GM03348 (cell line): ENCODE results near the gene PHLPP1.
A peak's percentile ranks its signal among the peaks of the same experiment; 100 is the strongest.

Experiments used
- DNase-seq: peaks from one replicate; pipeline ENCODE4 v3.0.0; 2012; ENCODE audit warnings: low spot score

Gene PHLPP1

DNA sequence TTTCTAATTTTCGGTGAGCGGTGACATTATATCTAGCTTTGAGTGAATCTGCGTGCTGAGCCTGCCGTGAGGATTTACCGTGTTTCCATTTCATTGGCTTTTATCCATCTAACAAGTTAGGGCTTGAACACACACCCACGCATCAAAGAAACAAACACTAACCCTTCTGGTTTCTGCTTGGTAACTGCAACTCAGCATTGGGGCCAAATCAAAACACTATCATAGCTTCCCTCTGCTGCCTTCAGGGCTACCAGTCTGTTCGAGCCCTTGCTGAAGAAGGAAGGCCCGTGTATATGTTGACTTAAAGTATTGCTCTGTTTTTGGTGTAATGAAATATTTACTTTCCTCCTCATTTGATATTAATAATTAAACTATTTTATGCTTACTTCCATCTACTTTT lies 227.2 kb downstream of the PHLPP1 start:
- no peak for DNase-seq

DNA sequence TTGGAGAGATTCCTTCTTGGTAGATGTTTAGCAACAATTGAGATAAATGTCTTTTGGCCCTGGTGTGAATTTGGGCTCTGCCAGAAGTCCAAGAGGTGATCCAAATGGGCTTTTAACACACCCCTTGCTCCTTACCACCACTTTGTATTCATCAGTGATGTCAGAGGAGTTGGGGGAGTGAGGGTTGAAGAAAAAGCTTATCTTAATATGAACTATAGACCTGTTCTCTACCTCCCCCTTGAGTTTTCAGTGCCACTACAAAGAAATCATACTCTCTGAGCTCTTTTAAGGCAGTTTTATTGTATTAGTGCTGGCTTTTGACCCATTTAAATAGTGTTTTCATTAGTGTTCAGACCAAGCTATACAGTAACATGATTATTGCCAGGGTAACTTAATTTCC lies 229.1 kb downstream of the PHLPP1 start:
- DNase-seq: no peak

DNA sequence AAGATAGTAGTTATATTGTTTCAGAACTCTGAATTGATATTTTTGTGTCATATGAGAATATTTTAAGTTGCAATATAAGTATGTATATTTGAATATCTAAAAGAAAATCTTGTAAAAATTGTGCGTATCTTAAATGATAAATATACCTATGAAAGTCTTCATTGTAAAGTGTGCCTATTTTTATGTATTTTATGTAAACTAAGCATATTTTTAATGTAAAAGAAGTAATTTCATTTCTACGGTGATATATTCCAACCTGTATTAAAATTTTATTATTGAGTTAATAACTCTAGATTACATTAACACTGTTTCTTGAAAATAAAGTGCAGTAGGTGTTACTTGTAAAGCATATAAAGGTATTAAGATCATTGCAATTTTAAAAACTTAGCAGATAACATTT lies 233.4 kb downstream of the PHLPP1 start:
- DNase-seq: no peak

DNA sequence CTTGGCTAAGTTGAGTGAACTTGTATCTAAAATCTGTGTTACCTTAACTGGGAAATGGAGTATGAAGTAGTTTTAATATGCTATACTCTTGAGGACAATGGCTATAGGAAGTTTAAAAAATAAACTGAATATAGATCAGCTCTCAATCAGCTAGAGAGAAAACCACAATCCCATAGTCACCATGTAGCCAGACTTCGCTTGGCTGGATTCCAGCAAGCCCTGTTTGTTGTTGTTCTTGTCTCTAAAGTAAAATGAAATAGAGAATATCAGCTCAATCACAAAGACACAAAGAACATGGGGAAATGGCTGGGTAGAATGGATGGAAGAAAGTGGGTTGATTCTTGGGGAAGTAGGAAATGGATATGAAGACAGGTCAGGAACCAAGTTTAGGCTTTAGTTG lies 234.9 kb downstream of the PHLPP1 start:
- no peak for DNase-seq

DNA sequence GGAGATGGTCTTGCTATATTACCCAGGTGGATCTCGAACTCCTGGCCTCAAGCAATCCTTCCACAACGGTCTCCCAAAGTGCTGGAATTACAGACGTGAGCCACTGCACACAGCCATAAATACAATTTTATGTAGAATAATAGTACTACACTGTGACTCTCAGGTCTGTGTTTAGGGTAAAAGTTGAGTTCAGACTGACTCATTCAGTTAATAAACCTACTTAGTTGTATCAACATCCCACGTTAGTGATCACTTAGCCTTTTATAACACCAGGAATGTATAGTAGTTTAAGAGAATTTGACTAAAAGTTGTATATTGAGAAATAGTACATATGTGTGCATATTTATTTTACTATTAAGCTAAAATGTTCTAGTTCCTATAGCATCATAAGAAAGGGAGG lies 237.5 kb downstream of the PHLPP1 start:
- DNase-seq: no peak

DNA sequence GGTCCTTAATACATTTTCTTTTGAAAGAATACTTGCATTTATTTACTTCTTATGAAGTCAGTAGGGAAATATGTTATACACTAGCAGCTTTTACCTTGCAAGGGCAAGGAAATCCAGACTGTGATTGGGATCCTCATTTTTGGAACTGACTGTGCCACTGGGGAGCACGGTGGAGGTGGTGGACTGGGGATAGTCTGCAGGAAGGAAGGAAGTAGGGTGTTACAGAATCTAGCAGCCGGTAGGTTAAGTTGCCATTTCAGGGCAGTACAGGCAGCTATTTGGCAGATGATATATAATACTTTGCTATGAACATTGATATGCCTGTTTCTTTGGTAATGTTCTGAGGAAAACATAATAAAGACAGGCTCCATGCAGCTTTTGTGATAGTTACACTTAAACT lies 238.3 kb downstream of the PHLPP1 start:
- no peak for DNase-seq

DNA sequence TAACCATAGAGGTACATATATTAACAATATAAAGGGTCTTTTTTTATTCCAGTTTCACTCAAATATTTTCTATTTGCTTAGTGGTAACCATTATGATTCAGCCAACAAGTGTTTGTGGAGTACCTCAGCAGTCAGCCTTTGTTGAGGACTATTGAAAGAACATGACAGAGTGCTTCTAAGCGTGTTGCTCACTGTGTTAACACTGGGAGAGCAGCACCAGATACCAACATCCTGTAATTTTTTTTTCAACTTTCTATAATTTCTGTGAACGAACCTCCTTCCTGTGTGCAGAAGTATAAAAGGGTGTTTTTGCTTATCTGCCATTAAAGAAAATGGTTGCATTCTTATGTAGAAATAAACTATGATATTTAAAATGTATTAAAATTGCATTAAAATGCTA lies 239.0 kb downstream of the PHLPP1 start:
- DNase-seq: no peak

DNA sequence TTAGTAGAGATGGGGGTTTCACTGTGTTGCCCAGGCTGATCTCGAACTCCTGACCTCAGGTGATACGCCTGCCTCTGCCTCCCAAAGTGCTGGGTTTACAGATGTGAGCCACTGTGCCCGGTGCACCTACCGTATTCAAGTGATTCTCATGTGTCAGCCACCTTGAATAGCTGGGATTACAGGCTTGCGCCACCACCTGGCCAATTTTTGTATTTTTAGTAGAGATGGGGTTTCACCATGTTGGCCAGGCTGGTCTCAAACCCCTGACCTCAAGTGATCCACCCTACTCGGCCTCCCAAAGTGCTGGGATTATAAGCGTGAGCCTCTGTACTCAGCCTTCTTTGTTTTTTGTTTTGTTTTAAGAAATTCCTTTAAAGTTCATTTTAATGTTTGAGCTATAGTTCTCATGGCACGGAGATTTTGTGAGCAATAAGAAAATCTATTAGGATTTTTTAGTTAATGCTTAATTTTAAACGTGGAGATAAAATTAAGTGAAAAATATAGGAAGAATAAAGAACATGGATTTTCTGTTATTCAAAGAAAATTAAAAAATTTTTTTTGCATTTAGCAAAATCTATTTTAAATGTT lies 242.6 kb downstream of the PHLPP1 start:
- DNase-seq: no peak

DNA sequence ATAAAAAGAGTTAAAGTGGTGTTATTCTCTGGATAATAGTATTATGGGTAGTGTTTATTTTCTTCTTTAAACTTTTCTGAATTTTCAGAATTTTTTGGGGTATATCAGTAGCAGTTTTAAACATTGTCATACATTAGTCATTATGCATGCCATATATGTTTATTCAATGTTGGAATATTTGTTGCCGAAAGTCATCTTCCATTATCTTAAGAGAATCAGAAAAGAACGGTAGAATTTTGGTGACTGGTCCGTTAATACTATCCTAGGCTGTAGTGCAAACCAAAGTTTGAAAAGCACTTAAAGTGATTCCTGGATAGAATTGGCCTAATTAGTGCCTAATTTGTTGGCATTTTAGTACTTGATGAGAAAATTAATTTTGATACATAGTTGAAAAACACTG lies 244.1 kb downstream of the PHLPP1 start:
- DNase-seq: no peak

DNA sequence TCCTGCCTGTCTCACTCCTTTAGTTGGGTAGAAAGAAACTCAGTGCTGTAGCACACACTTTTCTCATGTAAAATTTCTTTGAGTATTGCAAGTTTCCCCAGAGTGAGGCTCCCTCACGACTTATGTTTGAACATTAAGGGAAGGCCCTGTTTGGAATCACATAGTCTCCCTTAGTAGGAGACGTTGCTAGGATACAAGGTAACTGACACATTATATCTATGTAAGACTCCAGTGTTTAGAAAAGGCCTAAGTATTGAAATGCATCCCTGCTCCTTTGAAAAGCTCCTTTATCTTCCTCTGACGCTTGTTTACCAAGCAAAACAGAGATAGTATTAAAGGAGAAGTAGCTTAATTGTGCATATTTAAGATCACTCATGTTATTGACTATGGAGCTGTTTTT lies 248.2 kb downstream of the PHLPP1 start:
- DNase-seq: no peak

DNA sequence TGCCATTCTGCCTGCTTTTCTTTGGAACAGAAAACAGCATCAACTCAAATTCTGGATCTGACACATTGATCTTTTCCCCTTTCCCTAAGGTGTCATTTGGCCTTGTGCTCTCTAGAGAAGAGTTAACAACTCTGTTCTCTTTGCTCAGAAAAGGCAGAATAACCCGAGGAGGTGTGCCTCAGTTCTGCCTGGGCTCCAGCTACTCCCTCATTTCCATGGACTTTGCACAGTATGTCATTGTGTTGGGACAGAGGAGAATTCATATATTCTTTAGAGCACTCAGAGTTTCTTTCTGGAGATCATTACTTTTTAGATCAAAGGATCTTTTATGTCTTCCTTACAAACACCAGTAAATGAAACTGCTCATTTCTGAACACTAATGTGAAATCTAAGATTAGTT lies 249.1 kb downstream of the PHLPP1 start:
- no peak for DNase-seq

DNA sequence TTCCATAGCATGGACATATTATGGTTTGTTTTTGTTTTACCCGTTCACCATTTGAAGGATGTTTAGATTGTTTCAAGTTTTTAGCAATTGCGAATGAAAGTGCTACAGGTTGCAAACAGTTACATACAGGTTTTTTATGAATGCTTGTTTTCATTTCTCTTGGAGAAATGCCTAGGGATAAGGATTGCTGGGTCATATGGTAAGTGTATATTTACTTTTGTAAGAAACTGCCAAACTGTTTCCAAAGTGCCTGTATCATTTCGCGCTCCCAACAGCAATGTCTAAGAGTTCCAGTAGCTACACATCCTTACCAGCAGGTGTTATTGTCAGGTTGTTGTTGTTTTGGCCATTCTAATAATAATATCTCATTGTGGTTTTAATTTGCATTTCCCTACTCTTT lies 251.7 kb downstream of the PHLPP1 start:
- DNase-seq: no peak

DNA sequence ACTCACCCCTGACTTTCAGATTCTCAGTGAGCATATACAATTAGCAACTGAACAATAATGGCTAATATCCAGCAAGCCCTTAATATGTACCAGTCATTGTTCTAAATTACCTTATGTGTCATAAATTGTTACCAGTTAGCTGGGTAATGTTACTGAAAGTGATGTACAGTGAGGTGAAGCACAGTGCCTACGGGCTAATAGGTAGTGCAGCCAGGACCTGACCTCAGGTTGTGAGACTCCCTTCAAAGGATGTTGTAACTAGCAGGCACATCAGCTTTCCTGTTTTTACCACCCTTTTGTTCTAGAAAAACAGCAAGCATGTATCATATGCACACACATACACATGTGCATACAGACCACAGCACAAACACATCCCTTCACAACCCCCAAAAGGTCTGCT lies 258.3 kb downstream of the PHLPP1 start:
- no peak for DNase-seq

DNA sequence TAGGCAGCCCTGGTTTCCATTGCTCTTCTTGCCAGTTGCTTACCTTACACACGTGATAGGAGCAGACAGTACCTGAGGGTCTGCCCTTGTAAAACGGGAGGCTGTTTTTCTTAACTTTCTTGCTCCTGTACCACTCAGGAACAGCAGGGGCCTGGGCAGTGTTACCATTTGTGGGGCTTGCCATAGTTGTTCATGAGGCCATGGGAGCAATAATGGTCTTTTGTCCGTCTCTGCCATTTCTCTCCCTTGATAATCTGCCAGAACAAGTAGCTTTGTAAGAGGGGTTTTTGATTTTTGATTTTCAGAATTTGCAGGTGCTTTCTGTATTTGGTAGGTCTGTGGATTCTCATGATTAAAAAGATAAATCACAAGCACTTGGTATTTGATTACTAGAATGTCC lies 259.0 kb downstream of the PHLPP1 start:
- no peak for DNase-seq

DNA sequence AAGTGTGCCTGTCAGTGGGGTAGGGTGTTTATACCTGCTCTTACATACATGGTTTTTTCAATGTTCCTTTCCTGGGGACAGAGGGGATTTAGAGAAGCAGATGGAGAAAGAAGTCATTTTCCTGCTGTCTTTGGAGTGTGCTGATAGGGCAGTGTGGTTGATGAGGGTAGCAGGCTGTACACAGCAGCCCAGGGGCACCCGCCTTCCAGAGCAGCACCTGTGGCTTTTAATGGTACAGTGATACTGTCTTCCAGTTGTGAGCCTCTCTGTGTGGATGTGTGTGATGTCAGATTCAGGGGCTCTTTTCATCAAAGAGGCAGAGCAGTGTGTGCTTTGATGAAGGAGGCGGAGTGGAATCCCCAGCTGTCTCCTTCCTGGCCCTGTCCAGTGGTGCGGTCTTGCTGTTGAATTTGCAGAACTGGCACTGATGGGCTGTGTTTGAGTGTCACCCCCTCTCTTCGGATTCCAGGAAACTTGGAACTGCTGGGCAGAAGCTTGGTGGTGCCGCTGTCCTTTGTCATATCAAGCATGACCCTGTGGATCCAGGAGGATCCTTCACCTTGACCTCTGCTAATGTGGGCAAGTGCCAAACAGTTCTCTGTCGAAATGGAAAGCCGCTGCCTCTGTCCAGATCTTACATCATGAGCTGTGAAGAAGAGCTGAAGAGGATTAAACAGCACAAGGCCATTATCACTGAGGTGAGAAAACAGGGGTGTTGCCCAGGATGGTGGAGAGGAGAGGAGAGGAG lies 259.8 kb downstream of the PHLPP1 start:
- DNase-seq: no peak

DNA sequence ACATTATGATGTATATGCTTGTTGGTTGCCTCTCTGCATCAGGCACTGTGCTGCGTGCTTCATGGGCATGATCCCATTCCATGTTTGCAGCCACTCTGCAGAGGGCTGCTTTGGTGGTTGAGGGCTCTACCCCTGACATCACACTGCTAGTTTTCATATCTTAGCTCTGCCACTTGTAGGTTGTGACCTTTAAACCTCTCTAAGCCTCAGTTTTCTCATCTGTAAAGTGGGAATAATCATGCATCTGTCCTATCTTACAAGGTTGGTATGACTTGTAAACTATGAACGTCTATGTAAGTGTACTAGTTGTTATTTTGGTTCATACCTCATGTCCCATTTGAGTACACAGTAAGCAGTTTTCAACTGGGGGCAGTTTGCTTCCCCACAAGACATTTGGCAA lies 260.4 kb downstream of the PHLPP1 start:
- DNase-seq: no peak

DNA sequence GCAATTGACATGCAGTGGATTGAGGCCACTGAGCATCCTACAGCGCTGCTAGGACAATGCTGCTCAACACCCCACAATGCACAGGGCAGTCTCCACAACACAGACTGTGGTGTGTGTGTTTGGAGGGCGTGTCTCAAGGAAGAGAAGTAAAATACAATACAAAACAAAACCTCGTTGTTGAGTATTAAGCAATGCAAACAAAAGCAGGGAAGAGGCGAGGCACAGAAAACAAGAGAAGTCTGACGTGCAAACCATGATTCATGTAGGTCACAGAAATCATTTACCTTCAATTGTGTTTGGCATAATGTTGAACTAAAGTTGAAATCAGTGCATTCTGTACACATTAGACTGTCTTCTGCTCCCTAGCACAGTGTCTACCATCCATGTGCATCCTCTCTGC lies 260.9 kb downstream of the PHLPP1 start:
- DNase-seq: no peak

DNA sequence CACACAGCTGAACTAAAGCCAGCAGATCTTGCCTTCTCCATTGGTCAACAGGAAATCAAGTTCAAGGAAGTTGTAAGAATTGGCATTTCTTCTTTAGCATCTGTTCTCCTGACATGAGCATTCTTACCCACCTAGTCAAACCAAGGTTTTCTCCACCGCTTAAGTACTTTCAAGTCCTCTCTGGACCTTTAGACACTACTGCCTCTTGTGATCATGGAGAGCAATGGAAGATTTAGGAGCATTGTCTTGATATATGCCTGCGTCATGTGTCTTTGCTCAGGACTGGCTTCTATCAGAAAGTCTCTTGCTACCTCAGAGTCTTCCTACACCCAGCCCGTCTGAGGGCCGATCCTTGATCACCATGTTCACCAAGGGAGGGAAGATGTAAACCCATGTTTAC lies 262.2 kb downstream of the PHLPP1 start:
- DNase-seq: no peak

DNA sequence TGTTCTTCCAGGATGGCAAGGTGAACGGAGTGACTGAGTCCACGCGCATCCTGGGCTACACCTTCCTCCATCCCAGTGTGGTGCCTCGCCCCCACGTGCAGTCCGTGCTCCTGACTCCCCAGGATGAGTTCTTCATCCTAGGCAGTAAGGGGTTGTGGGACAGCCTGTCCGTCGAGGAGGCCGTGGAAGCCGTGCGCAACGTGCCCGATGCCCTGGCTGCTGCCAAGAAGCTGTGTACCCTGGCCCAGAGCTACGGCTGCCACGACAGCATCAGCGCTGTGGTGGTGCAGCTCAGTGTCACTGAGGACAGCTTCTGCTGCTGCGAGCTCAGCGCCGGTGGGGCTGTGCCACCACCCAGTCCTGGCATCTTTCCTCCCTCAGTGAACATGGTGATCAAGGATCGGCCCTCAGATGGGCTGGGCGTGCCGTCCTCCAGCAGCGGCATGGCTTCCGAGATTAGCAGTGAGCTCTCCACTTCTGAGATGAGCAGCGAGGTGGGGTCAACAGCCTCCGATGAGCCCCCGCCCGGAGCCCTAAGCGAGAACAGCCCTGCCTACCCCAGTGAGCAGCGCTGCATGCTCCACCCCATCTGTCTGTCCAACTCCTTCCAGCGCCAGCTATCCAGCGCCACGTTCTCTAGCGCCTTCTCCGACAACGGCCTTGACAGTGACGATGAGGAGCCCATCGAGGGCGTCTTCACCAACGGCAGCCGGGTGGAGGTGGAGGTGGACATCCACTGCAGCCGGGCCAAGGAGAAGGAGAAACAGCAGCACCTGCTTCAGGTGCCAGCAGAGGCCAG lies 263.1 kb downstream of the PHLPP1 start:
- no peak for DNase-seq

DNA sequence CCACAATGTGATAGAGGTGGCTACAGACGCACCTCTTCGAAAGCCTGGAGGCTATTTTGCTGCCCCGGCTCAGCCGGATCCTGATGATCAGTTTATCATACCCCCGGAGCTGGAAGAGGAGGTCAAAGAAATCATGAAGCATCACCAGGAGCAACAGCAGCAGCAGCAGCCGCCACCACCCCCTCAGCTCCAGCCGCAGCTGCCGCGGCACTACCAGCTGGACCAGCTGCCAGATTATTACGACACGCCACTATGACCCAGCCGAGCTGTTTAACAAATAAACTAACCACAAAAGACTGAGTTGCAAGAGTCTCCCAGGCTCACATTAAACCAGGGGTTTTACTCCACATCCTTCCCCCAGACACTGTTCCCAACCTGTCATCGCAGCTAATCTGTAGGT lies 263.8 kb downstream of the PHLPP1 start:
- peak; percentile 24 for DNase-seq

DNA sequence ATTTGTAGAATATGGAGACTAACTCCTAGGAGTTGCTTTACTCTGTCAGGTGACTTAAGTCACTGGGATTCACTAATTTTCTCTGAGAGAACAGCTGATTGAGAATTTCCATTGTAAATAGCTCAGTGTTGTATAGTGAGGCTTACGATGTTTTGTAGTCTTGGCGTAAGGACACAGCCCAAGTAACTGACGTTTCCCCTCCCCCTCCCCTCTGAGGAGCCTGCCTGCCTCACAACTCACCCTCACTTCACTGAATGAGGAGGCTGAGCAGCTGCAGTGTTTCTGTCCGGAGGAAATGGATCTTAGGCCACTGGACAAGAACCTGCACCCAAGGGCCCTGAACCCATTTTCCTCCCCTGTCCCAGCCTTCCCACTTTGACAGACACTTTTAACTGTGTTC lies 264.6 kb downstream of the PHLPP1 start:
- DNase-seq: no peak

DNA sequence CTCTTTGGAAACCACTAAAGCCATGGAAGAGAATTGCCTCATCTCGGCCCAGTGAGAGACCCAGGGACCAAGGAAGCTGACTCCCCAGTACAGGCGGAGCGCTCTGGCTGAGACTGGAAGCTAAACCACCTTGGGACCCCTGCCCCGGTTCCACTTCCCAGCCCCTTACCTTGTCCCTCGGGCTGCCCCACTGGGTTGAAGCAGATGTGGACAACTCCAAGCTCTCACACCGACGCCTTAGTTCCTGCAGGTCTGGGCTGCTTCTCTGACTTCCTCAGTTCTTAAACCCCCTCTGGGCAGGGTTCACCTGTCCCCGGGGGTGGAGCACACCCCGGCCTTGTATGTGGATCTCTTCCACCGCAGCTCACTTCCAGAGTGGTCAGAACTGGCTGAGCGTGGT lies 266.2 kb downstream of the PHLPP1 start:
- DNase-seq: no peak

DNA sequence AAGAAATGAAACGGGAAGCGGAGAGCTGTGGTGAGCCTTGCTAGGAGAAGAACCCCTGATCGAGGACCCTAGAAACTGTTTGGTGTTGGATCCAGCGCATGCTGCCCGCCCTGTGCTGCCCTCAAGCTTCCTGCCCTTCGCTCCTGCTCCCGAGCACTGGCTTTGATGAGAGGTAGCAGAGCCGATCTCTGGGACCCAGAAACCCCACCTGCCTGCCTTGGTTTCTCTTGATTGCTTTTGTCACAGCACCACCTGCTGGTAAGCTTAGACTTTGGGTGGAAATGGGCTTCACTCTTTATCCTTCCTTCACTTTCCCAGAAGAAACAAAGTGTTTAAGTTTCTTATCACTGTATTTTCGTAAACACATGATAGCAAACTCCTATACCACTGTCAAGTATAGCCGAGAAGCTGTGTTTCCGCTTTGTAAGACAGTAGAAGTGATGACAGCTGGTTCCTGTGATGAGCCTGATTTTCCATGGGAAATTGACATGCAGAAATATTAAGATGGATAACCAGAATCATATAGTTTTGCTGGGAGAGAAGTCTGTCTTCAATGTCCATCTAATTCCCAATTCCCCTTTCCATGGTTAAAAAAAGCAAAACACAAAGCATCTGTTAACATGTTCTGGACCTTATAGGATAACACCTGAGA lies 267.4 kb downstream of the PHLPP1 start:
- peak; percentile 79 for DNase-seq
